ENCODE results near the gene PKP2.

Gene PKP2

GRCh38 chr12:32896432-32897280 is at the start of gene PKP2:
Gene PKP2, minus strand, starts transcription at chr12:32896777. Its CDS starts 46 bp downstream, at chr12:32896731.
- peak in 22 of 51 donors; percentile 1 to 48 (median 19) for DNase-seq

- DNase-seq = no peak
Observed at GRCh38 chr12:32944195-32944594, 47.6 kb upstream of the PKP2 start.

- DNase-seq = no peak
Observed at GRCh38 chr12:32939801-32940200, 43.2 kb upstream of the PKP2 start.

GRCh38 chr12:32926963-32927362 is 30.4 kb upstream of the PKP2 start:
- no peak for DNase-seq

- DNase-seq = no peak
Observed at GRCh38 chr12:32926356-32926755, 29.8 kb upstream of the PKP2 start.

GRCh38 chr12:32922546-32923297 is 26.1 kb upstream of the PKP2 start:
- no peak for DNase-seq

- DNase-seq = no peak
Observed at GRCh38 chr12:32921397-32921796, 24.8 kb upstream of the PKP2 start.

- DNase-seq = no peak
Observed at GRCh38 chr12:32920506-32921085, 24.0 kb upstream of the PKP2 start.

GRCh38 chr12:32918890-32919801 is 22.6 kb upstream of the PKP2 start:
- peak in 3 of 51 donors; percentile 1 to 6 (median 2) for DNase-seq

GRCh38 chr12:32917094-32917611 is 20.6 kb upstream of the PKP2 start:
- no peak for DNase-seq

GRCh38 chr12:32907898-32908476 is 11.4 kb upstream of the PKP2 start:
- DNase-seq = no peak

- DNase-seq = no peak
Observed at GRCh38 chr12:32907166-32907565, 10.6 kb upstream of the PKP2 start.

- no peak for DNase-seq
Observed at GRCh38 chr12:32906399-32907165, 10.0 kb upstream of the PKP2 start.

- no peak for DNase-seq
Observed at GRCh38 chr12:32903763-32904162, 7.2 kb upstream of the PKP2 start.

GRCh38 chr12:32903318-32903717 is 6.7 kb upstream of the PKP2 start:
- no peak for DNase-seq

GRCh38 chr12:32902287-32902997 is 5.9 kb upstream of the PKP2 start:
- DNase-seq = no peak

GRCh38 chr12:32901553-32901952 is 5.0 kb upstream of the PKP2 start:
- DNase-seq = no peak

GRCh38 chr12:32897687-32898573 is 1.4 kb upstream of the PKP2 start:
- DNase-seq = no peak
